ENCODE measurements around the gene SH3BP5L.
"Not testable (repeated sequence)": the region's sequence is repeated elsewhere in the genome, so short reads cannot be mapped to it uniquely, and the experiment has no call there.

Gene SH3BP5L

GRCh38 chr1:248800459-248800858, 25.3 kb downstream of the SH3BP5L start:
- no peak for DNase-seq (ENCODE audit: low read depth)
- no peak for TF ChIP-seq CTCF (conservative IDR thresholded peaks at IDR 0.05; ENCODE audit: low read length)
- H3K4me3 ChIP-seq (ENCODE audit: low read length): no peak overlapping the region

- H3K4me3 ChIP-seq (ENCODE audit: low read length): no peak overlapping the region
- DNase-seq (ENCODE audit: low read depth): no peak
- TF ChIP-seq CTCF (conservative IDR thresholded peaks at IDR 0.05; ENCODE audit: low read length): no peak
Measured at GRCh38 chr1:248798791-248799190, 26.9 kb downstream of the SH3BP5L start.

GRCh38 chr1:248794663-248795062, 31.1 kb downstream of the SH3BP5L start:
- H3K4me3 ChIP-seq (ENCODE audit: low read length); DNase-seq (ENCODE audit: low read depth): not testable (repeated sequence)

GRCh38 chr1:248793592-248793991, 32.1 kb downstream of the SH3BP5L start:
- no peak for TF ChIP-seq CTCF (conservative IDR thresholded peaks at IDR 0.05; ENCODE audit: low read length)
- H3K4me3 ChIP-seq (ENCODE audit: low read length): no peak overlapping the region
- DNase-seq (ENCODE audit: low read depth): no peak

GRCh38 chr1:248792342-248792741, 33.4 kb downstream of the SH3BP5L start:
- DNase-seq (ENCODE audit: low read depth): no peak
- TF ChIP-seq CTCF (conservative IDR thresholded peaks at IDR 0.05; ENCODE audit: low read length): no peak
- no peak overlapping the region for H3K4me3 ChIP-seq (ENCODE audit: low read length)

GRCh38 chr1:248791010-248791409, 34.7 kb downstream of the SH3BP5L start:
- TF ChIP-seq CTCF (conservative IDR thresholded peaks at IDR 0.05; ENCODE audit: low read length): no peak
- no peak for DNase-seq (ENCODE audit: low read depth)

GRCh38 chr1:248790456-248790855, 35.3 kb downstream of the SH3BP5L start:
- H3K4me3 ChIP-seq (ENCODE audit: low read length): no peak overlapping the region
- TF ChIP-seq CTCF (conservative IDR thresholded peaks at IDR 0.05; ENCODE audit: low read length): no peak
- no peak for DNase-seq (ENCODE audit: low read depth)

More at GRCh38 chr1:248791010-248791409, 34.7 kb downstream of the SH3BP5L start:
- no peak overlapping the region for H3K4me3 ChIP-seq (ENCODE audit: low read length)

- H3K4me3 ChIP-seq (ENCODE audit: low read length): not testable (repeated sequence)
Measured at GRCh38 chr1:248789337-248789736, 36.4 kb downstream of the SH3BP5L start.

More at GRCh38 chr1:248789337-248789736, 36.4 kb downstream of the SH3BP5L start:
- DNase-seq (ENCODE audit: low read depth): not testable (repeated sequence)

Data from AG10803 (cell line).